HG02943 (cell line): ENCODE data around the gene NR2F2.

ENCODE experiments used
- ATAC-seq: cut with Tn5 transposase; IDR thresholded peaks from one replicate; pipeline ENCODE4 v1.9.1; 2021; ENCODE audit warnings: mild to moderate bottlenecking, low read depth, moderate library complexity; ENCODE audit not compliant: unreplicated experiment

Gene NR2F2

GRCh38 chr15:96330450-96331143, at the start of gene NR2F2:
NR2F2 (plus strand) TSS chr15:96330700; CDS start chr15:96332106, 1,406 bp downstream.
- peak; percentile 58 for ATAC-seq

GRCh38 chr15:96285305-96285704, 45.2 kb upstream of the NR2F2 start:
- no peak for ATAC-seq

GRCh38 chr15:96285729-96286254, 44.7 kb upstream of the NR2F2 start:
- no peak for ATAC-seq

- ATAC-seq: no peak
These were observed 39.8 kb upstream of the NR2F2 start for GRCh38 chr15:96290679-96291078.

- ATAC-seq: no peak
These were observed 37.9 kb upstream of the NR2F2 start for GRCh38 chr15:96292635-96293034.

GRCh38 chr15:96293441-96293840, 37.1 kb upstream of the NR2F2 start:
- no peak for ATAC-seq

- no peak for ATAC-seq
These were observed 35.7 kb upstream of the NR2F2 start for GRCh38 chr15:96294766-96295165.

GRCh38 chr15:96296264-96296663, 34.2 kb upstream of the NR2F2 start:
- no peak for ATAC-seq

GRCh38 chr15:96297783-96298182, 32.7 kb upstream of the NR2F2 start:
- ATAC-seq: no peak

- ATAC-seq: no peak
These were observed 32.3 kb upstream of the NR2F2 start for GRCh38 chr15:96298217-96298616.

- ATAC-seq: no peak
These were observed 29.7 kb upstream of the NR2F2 start for GRCh38 chr15:96300836-96301235.

- no peak for ATAC-seq
These were observed 26.9 kb upstream of the NR2F2 start for GRCh38 chr15:96303503-96304056.

GRCh38 chr15:96304839-96305238, 25.7 kb upstream of the NR2F2 start:
- ATAC-seq: no peak

GRCh38 chr15:96306321-96306720, 24.2 kb upstream of the NR2F2 start:
- ATAC-seq: no peak

- ATAC-seq: no peak
These were observed 22.6 kb upstream of the NR2F2 start for GRCh38 chr15:96307856-96308394.

- no peak for ATAC-seq
These were observed 21.3 kb upstream of the NR2F2 start for GRCh38 chr15:96309143-96309660.

- ATAC-seq: no peak
These were observed 19.1 kb upstream of the NR2F2 start for GRCh38 chr15:96311256-96311955.

- no peak for ATAC-seq
These were observed 18.6 kb upstream of the NR2F2 start for GRCh38 chr15:96311956-96312294.

- ATAC-seq: no peak
These were observed 17.7 kb upstream of the NR2F2 start for GRCh38 chr15:96312641-96313335.

GRCh38 chr15:96314518-96314917, 16.0 kb upstream of the NR2F2 start:
- ATAC-seq: no peak

- ATAC-seq: no peak
These were observed 15.5 kb upstream of the NR2F2 start for GRCh38 chr15:96314963-96315362.
